ENCODE results near the gene APPL2.

The APPL2 gene

DNA sequence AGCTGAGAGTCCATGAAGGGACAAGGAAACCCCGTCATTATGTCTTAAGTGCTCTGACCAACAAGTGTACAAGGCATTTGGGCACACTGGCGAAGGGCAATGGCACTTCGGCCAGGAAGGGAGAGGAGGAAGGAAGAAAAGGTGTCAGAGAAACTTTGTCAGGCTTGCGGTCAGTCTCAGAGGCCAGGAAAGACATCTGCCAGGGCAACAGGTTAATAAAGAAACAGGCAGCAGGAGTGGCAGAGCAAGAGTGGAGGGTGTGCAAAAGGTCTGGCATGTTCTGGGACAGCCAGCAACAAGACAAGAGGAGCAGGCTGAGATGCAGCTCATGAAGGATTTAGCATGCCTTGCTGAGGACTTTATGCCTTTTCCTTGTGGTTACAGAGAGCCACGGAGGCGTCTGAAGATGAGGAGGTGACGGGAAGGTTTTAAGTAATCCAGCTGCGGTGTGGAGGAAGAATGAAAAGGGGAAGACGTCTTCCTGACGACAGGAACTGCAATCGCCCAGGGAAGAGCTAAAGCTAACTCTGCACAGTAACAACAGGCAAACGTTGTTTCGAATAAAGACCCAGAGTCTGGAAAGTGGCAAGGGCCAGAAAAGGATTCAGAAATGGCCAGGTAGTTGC, 13.1 kb downstream of the APPL2 start:
- no peak for DNase-seq (ENCODE audit: low spot score)

DNA sequence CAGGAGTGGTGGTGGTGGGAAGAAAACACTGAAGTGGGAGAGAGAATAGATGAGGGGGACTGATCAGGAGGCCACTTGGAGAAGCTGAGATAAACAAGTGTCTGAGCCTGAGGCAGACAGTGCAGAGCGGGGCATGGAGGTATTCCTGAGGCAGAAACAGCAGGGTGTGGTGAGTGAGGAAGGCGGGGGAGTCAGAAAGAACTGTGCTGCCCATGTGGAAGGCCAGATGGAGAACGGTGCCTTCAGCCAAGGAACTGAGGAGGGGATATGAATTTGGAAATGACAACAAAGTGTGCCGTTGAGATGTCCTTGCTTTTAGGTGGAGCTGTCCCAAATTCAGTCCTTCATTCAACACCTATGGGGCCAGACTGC, 13.7 kb downstream of the APPL2 start:
- DNase-seq (ENCODE audit: low spot score) = no peak

DNA sequence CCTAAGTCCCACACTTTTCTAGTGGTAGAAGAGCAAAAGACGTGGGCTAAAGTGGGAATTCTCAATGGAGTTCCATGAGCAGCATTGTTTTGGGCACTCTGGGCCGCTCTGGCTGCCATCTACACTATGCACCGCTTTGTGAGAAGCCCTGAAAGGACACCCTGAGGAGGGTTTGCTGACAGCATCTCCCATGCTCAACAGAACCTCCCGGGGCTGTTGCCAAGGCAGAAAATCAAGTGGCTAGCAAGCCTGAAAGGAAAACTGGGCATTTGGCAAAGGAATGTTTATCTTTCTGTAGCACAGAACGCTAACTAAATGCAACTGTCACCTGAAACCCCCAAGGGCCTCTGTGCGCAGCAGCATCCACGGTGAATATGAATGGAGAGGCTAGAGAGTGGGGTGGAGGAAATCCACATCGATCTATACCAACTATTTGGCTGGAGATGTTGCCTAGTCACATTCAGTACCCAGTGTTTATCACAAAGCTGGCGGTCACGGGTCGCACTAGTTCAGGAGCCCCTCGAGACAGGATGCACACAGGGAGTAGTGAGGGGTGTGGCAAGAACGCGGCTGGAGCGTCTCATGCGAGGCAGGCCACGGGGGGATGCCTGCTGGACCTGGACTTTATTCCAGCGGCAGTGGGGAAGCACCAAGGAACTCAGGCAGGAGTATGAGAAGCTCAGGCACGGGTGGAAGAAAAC, 14.2 kb downstream of the APPL2 start:
- no peak for DNase-seq (ENCODE audit: low spot score)

DNA sequence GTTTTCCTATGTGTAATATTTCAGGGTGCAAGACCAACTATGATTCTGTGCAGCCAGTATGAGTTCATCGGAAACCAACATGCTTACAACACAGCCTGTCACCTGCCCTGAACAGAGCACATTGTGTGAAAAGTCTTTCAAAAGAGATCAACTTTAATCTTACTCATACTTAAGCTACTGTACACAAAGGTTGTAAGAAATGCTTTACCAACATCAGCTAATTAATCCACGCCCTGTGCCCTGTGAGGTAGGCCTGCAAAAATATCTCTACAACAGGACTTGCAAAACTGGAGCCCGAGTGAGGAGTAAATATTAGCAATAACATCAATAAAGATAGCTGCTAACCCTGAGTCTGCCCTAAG, 15.1 kb downstream of the APPL2 start:
- DNase-seq (ENCODE audit: low spot score) = no peak

DNA sequence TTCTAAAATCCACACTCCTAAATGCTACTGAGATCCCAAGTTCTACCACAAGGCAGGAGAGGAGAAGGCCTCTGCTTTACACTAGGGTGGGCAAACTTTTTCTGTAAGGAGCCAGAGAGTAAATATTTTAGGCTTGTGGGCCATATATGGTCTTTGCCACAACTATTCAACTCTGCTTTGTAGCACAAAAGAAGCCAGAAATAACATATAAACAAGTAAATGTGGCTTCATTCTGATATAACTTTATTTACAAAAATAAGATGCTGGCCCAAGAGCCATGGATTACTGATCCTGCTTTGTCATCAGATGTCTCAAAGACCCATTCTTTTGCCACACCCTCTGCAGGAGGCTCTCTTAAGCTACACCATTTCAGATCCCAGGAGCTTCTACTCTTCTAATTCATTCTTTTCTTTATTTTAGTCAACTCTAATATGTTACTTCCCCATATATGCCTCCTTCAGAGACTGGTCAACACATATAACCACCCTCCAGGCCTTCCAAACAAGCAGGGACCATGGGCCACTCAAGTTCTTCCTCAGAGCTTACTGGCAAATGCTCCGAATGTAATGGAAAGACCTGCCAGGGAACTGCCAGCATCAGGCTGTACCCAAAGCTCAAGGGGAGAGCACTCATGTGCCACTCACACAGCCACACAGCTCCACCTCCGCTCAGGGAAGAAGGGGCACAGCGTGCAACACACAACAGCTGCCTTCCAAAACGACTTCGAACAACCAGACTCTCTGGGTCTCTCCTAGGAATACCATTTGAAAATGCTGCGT, 15.6 kb downstream of the APPL2 start:
- DNase-seq (ENCODE audit: low spot score) = no peak

DNA sequence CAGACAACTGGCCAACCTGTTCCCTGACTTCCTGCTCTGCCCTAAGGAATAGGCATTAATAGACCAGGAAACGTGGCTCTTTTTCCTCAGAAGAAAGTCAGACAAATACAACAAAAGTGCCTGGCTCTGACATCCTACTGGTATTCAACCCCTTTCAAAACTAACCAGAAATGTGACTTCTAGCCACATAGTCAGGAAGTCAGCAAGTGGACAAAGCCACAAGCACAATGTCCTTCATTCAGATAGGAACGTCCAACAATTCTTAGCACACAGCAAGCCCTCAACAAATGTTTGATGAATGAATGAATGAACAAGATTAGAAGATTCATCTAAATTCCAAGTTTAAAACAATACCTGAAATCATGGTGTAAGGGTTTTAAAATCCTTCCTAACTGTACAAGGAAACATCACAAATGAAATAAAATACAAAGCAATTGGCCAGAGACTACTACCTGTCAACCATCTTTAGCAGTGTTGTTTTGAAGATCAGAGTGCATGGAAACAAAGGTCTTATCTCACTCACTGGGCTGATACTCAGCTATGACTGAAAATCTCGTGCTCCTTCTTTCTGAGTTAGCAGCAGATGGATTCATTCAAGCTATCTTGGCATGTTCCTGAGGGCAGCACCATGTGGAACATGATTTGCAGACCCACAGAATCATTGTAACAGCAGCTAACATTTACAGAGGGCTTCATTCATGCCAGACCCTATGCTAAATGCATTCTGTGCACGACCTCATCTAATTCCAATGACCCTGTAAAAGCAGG, 16.5 kb downstream of the APPL2 start:
- no peak for DNase-seq (ENCODE audit: low spot score)

DNA sequence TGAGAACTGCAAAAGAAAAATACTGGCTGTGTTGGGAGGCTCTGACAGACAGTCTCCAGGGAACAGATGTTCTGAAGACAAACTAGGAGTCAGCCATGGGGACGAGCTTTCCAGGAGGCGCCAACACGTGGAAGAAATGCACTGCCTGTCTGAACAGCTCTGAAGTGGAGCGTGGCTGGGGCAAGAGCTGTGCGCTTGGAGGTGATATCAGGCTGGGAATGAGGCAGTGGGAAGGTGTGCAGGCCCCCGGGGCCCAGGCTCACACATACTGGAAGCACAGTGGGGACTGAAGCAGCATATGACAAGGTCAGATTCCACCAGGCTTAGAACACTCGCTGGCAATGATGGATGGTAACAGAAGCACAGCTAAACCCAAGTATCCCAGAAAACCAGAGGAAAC, 17.5 kb downstream of the APPL2 start:
- DNase-seq (ENCODE audit: low spot score) = no peak

DNA sequence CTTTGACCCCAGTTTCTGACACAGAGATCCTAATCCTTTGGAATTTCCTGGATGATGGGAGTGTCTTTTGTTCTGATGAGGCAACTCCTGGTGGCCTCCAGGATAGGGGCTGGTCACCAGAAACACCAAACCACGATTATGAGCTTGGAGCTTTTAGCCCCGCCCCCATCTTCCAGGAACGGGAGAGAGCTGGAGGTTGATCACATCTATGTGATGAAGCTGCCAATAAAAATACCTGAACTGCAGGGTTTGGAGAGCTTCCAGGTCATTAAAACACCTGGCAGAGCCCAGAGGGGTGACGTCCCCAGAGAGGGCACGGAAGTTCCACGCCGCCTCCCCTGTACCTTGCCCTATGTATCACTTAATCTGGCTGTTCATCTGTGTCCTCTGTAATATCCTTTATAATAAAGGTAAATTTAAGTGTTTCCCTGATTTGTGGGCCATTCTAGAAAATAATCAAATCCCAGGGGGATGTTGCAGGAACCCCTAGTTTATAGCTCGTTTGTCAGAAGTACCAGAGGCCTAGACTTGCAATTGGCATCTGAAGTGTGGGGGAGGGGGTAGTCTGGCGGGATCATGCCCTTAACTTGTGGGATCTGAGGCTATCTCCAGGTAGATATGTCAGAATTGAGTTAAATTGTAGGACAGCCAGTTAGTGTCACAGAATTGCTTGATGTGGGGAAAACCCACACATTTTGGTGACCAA, 21.2 kb downstream of the APPL2 start:
- peak; percentile 55 for DNase-seq (ENCODE audit: low spot score)

DNA sequence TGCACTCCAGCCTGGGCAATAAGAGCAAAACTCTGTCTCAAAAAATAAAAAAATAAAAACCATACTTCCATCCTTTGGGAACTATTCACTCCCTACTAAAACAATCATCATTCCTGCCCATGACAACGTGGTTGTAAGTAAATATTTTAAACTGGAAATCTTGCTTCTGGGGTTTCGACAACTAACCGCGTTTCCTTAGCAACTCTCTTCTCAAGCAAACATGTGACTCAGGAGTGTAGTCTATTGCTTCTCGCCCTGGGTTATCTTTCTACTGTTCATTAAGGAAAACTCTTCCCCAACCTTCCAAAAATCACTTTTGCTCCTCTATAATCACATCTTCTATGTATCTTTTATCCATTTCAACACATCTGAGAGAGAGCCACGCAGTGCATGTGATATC, 21.8 kb downstream of the APPL2 start:
- DNase-seq (ENCODE audit: low spot score) = no peak

DNA sequence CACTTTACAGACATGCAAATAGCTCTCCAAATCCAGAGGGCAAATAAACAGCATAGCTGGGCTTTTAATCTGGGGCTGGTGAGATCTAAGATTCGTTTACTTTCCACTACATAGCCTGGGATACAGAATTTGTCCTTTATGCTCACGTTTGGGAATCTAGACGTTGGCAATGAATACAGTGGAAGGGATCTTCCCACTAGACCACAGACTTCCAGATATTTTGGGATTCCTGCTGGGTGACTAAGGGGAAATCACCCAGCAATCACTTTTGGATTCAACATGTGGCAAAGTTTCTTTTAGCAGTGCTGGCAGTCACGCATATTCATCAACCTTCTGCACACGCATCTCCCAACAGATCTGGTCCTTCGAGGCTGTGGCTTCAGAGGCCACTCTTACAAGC, 23.5 kb downstream of the APPL2 start:
- no peak for DNase-seq (ENCODE audit: low spot score)

DNA sequence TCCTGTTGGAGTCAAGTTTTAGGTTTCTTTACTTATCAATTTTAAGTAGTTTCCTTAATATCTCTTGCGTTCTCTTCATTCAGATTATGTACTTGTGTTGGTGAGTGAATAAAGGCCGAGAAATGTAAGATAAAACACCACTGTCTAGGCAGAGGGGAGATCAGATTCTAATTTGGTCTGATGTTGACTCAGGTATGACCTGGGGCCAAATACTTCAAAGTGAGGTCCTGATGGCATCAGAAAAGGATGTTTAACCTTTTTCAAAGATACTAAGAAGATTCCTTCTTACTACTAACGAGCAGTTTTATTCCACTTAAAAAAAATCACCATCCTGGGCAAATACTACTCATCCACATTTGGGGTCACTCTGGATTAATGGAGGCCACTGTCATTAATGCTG, 26.9 kb downstream of the APPL2 start:
- DNase-seq (ENCODE audit: low spot score) = no peak

DNA sequence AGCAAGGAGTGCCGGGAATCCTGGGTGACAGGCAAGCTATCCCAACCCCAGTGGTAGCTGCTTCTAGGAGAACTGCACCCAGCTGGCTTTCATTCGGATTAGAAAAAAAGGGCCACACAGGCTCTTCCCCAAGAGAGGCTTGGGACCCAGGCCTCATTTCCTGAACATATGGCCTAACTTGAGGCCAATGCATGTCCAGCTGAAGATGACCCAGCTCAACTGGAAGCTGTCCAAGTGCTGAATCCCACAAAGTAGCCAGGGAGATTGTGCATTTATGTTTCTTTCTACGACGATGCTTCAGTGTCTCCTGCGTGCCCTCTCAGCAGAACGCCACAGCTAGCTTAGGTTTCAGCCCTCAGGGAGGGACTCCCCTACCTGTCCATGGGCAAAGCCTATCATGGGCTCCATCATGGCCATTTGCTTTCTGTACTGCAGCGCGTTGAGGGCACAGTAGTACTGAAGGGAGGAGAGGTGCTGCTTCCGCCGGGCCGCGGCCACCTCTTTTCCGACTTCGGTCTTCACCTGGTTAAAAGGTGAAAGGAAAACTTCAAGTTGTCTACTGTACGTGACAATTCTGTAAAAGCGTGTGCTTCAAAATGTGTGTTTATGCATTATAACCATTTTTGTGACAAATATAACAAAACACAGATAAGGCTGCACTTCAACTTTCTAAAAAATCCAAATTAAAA, 29.1 kb downstream of the APPL2 start:
- DNase-seq (ENCODE audit: low spot score) = no peak

DNA sequence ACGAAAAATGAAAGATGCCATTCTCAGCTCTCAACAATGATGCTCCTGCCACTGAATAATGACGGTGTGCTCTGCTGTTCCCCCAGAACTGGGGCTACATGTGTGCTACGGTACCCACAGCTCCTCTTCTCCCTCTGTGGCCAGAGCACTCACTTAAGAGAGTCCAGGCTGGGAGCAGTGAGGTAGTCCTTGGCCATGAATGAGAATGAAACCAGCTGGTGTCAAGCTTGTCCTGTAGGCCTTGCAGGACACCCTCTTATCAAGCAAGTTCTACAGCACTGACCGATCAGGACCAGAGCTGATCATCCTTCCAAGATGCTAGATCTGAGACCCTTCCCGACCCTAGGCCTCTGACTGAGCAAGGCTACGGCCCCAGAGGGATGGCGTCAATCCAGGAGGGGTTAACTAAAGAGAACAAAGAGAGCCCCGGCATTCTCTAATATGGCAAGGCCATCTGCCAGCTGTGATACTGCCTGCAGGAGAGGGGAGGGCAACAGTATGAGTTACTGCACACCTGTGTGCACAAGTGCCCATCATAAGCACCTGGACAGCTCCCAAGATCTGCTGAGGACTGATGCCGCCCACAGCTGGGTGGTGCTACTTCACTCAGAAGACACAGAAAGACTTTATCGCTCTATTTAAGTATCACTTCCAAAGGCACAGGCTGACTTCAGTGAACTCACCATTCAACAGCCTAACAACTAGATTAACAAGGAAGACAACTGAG, 30.5 kb downstream of the APPL2 start:
- DNase-seq (ENCODE audit: low spot score) = no peak

DNA sequence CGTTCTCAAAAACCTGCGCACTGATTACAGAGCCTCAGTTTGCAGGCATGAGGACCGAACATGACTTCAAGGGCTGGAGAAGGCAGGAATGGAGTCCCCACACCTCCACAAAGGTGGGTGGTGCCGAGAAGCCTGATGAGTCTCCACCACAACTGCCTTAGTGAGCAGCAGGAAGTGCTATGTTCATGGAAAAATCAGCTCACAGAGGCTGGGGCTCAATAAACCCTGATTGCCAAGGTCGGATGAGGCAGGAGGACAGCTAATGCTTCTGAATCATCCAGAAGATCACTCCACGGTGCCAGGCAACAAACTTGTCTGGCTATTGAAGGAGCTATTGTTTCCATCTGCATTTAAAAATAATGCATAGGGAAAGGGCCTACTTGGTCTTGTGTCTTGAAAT, 31.1 kb downstream of the APPL2 start:
- DNase-seq (ENCODE audit: low spot score) = no peak

DNA sequence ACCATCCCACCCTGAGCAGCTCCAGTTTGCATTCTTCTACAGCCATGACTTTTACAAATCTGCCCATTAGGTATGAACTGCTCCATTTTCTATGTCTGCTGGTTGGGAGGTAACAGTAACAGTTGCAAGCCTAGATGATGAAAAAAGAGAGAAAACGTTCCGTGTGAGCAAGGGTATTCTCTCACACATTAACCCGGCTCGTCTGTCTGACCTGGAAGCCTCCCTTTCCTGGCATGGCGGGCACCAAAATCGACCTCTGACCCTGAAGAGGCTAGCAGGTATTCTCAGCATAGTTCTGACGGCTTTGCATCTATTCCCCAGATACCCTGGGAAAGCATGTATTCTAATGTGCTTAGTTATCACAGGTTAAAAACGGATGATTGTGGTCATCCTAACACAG, 31.8 kb downstream of the APPL2 start:
- DNase-seq (ENCODE audit: low spot score) = no peak

DNA sequence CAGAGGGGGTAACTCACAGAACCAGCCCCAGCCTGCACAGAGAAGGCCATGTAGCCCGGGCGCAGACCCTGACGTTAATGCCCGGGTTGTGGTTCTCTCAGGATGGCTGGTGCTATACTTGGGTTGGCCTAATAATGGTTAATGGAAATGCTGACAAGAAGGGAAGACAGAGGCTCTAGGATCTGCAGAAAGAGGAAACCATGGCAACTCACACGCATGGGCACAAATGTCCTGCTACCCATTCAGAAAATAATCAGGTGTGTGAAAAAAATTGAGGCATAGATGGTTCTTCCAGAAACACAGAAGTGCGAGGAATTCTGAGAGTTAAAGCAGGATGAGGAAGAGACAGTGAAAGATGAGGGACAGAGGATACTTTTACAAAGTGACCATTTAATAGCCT, 33.8 kb downstream of the APPL2 start:
- no peak for DNase-seq (ENCODE audit: low spot score)

DNA sequence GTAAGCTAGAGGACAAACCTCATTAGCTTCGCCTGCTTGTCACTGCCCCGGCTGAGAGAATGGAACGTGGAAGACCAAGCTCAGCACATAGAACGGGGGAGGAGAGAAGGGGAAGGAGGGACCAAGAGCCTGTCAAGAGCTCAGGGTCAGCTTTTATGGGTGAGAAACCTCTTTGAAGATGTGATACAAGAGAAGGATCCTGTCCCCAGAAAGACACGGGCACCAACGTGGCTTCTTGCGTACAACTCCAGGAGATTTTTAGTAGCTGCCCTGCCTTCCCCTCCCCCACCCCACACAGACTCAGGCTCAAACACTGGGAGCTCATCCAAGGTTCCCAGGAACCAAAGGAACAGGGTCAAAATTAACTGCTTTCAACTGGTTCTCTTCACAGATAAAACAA, 34.7 kb downstream of the APPL2 start:
- no peak for DNase-seq (ENCODE audit: low spot score)

DNA sequence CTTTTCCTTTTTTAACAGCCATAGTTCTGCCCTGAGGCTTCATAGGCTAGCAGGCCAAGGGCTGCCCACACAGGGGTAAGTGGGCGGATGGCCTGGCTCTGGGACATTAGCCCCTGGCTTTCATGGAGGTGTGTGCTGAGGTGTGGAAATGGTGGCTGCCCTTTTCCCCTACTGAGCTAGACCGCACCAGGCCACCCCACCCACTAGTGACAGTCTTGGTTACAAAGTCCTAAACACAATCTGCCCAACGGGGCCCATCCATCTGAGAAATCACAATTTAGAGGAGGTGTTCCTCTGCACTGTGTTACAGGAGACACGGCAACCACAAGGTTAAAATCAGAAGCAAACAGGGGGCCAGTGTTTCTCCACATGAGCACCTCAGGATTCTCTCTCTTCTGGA, 35.6 kb downstream of the APPL2 start:
- no peak for DNase-seq (ENCODE audit: low spot score)

DNA sequence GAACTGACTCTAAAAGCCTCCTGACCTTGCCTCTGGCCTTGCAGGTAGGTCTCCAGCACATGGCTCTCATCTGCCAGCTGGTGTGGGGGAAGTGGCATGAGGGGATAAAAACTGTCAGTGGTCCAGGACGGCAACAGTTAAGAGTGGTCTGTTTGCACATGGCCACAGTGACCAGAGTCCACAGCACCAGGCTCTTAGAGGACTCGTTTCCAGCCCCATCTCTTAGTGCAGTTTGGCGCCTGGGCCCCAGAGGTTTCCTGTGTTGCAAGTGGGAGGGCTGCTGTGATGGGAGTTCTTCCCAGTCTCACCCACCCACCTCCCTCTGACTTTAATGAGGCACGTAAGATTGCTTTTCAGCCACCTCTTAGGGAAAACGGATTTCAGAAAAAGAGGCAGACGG, 37.0 kb downstream of the APPL2 start:
- no peak for DNase-seq (ENCODE audit: low spot score)

DNA sequence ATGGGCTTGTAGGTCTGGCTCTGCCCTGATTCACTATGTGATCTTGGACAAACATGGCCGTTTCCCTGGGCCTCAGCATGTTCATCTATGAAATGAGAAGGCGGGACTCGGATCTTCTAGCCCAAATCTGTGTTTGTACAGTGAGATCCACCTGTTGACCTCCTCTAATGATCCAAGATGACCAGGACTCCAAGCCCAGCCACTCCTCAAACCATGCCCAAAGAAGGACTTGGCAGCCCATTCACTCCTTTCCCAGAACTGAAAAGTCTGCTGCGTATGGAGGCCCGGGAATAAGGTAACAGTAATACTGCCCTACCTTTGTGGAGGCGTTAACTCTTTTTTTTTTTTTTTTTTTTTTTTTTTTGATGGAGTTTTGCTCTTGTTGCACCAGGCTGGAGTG, 39.9 kb downstream of the APPL2 start:
- DNase-seq (ENCODE audit: low spot score) = no peak

DNA sequence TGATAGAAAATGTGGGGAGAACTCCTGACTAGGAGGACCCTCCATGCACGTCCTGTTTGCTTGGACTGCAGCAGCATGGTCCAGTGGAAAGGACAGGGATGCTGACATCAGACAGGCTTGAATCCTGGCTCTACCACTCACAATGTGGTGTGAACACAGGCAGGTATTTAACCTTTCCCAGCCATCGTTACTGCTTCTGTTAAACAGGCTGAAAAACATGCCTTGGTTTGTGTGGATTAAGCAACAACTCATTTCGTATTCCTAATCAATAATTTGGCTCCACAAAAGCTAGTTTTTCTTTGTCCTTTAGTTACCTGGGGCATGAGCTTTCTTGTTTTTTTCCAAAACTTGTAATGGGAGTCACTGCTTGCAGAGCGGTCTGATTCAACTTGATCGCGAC, 41.0 kb downstream of the APPL2 start:
- DNase-seq (ENCODE audit: low spot score) = no peak

Data from HuH-7 (cell line).